Stimulated activated CD4-positive, alpha-beta T cell treated with anti-CD3 and anti-CD28 coated beads, Interleukin-1b, Interleukin-23, amount 100 ng/mL, for 48 hours (primary cell): Measurements from ENCODE around the gene TM6SF1.
"Not testable (repeated sequence)": the region's sequence is repeated elsewhere in the genome, so short reads cannot be mapped to it uniquely, and the experiment has no call there.

Source experiments
- DNase-seq: peaks from one replicate; pipeline ENCODE4 v3.0.0-alpha.2; 2020

Gene TM6SF1

DNA sequence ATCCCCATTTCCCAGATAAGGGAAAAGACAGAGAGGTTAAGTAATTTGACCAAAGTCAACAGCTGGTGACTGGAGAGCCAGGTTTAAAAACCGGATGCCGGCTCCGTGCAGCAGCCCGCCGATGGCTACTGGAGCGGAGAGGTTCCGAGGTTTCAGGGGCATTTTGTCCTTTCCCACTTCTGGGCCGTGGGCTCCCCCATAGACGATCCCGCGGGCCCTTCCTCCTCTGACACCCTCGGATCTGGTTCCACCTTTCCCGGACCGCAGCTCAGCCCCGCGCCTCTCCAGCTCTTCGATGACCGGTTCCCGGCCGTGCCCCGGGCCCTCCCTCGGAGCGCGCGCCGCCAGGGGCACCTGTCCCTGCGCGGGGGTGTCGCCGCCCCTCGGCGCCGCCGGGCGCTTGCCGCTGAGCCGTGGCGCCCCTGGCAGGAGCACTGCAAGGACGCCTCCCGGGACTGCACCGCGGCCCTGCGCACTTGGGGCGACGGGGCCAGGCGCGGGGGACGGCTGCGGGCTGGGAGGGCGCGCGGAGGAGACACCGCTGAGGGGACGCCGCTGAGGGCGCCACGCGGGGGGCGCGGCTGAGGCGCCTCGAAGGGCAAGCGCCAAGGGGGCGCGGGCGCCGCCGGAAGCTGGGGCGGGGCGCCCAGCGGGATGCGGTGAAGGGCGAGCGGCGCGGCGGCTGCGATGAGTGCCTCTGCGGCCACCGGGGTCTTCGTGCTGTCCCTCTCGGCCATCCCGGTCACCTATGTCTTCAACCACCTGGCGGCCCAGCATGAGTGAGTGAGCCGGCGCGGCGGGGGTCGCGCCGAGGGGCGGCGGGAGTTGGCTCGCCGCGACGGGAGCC is at the start of gene TM6SF1:
TM6SF1 (plus strand) TSS at position 652 of the 847 bp plus-strand sequence; CDS start at position 688, 36 bp downstream.
- DNase-seq, result no peak

DNA sequence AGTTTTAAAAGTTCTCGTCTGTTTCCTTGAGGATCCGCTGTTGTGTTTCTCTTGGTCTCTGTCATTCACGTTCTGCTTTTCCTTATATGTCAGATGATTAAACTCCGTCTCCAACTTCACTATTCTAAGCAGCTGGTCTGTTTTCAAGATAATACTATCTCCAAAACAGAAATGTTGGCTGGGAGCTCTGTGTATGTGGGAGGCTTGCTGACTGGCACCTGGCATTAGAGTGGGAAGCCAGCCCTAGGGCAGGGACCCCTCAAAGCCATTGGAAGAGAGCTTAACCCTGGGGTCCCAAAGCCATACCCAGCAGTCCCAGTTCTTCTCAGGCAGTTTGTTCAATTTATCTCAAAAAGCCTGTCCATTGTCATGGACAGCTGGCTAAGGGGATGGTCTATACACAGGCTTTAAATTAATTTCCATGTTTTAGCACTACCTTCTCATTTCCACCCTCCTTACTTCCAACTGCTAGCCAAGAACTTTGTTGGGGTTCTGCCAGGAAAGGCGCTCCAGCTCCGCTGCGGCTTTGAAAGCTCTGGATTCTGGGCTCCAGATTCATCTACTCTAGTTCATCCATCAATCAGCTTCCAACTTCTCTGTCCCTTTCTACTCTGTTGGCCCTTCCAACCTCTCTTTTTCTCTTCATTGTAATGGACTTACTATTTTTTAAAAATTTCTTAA is 49.6 kb upstream of the TM6SF1 start:
- DNase-seq, result no peak

DNA sequence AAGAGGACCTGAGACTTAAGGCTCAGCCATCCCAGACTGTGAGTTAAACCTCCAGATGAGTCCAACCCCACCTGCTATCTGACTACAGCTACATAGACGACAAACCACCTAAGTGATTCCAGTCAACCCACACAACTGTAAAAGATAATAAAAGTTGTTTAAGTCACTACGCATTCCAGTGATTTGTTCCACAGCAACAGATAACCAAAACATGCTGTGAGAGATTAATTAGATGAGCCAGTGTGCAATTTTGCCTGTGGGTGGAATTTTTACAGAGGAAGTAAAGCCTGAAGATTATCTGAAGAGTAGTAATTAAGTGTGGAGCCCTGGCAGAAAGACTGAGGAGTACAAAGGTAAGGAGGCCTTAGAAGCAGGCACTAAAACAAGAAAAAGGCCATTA is 45.8 kb upstream of the TM6SF1 start:
- DNase-seq, result no peak

DNA sequence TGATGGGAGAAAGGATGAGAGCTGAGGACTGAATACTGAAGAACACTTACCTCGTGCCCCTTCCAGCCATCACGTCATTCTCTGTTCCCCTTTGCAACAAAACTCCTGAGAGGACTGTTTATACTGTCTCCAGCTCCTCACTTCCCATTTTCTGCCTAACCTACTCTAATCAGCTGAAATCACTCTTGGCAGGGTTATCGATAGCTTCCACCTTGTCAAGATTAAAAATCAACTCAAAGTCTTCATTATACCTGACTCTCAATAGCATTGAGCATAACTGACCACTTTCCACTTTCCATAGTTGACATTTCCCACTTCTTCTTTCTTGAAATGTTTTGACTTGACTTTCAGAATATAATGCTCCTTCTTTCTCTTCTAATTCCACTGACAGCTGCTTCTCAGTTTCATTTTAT is 44.7 kb upstream of the TM6SF1 start:
- DNase-seq, result no peak

DNA sequence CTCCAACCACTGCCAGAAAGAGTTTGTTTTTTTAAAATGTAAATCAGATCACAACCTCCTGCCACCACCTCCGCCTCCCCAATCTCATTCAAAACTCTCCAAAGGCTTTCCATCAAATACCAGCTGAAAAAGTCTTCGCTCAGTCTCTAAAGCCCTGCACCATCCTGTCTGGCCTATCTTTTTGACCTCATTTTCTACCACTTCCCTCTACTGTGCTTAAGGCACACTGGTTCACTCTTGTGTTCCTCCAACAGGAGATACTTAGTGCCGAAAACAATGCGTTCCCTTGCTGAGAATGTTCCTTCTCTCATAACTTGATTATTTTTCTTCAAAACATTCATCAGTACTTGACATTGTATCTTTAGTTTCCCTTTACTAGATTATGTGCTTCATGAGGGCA is 43.9 kb upstream of the TM6SF1 start:
- DNase-seq, result no peak

DNA sequence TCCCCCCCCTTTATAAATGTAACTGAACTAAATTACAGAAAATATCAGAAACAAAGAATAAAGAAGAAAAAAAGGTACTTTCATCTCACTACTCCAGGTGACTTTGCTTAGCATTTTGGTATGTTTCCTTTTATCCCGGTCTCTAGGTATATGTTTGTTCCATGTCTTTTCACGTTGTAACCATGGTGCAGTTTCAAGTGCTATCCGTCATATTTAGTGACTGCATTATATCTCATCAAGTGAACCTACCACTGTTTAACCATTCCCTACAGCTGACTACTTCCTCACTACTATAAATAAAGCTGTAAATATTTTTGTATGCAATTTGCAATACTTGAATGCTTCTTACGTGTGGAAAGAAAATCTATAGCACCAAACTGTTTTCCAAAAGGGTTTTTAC is 42.6 kb upstream of the TM6SF1 start:
- no peak for DNase-seq

DNA sequence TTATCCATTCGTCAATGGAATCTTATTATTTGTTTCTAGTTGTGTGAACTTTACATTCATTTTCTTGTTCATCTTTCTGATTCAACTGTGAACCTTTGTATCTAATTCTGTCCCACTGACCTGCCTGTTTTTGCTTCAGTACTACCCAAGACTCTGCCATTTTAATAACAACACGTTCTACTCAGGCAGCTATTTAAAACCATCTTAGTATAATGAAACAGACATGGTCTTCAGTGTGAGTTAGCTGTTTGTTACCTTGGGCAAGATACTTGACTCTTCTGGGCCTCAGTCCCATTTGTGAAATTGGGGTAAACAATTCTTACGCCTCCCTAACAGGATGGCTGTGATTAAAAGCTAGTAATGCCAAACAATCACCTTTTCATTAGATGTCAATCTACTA is 42.0 kb upstream of the TM6SF1 start:
- no peak for DNase-seq

DNA sequence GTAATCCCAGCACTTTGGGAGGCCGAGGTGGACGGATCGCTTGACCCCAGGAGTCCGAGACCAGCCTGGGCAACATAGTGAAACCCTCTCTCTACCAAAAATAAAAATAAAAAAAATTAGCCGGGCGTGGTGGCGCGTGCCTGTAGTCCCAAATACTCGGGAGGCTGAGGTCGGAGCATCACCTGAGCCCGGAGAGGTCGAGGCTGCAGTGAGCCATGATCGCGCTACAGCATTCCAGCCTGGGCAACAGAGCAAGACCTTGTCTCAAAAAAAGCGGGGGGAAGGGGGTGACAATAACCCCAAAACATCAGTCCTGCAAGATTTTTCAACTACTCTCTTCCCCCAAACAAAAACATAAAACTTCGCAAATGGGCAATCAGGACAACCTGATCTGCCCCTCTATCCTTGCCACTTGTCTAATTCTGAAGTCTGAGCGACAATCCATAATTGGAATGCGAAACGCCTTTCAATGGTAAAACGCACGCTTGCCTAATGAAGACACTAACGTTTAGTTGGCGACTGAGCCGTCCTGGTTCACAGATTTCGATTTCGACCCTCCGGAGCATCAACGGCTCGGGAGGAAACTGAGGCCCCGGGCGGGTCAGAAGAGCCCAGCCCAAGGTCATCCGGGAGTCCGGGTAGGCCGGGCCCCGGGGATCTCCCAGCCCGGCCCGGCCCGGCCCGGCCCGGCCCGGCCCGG is 41.3 kb upstream of the TM6SF1 start:
- no peak for DNase-seq

DNA sequence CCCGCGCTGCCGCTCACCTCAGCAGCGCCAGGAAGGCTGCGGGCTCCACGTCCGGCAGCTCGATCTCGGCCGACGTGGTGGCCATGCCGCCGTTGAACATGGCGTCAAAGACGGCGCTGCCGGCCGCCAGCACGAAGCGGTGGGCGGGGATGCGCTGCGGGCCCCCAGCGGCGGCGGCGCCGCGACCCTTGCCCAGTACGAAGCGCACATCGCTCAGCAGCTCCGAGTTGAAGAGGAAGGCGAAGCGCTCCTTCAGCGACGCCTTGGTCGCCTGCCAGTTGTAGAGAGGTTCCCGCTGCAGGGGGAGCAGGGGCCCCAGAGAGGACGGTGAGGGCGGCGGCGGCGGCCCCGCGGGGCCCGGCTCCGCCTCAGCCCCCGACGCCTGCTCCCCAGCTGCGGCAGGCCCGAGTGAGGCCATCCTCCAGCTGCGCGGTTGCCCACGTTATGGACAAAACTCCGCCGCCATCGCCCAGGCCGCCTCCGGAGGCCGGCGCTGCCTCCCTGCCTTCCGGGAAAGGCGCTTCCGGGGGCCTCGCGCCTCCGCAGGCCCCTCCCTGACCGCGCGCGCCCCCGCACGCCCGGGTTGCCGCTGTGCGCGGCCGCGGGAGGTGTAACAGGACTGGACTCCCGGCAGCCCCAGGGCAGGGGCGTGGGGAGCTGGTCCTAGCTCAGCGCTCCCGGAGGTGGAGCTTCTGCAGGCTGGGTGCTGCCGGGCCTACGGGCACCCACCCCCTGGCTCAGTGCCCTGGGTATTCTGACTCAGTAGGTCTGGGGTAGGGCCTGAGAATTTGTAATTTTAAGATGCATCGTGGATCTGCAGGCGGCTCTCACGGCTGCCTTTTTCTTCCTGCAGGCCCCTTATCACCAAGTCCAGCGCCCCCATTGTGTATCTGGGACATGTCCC is 40.5 kb upstream of the TM6SF1 start, which contains the start of gene BTBD1:
BTBD1 (minus strand) TSS at position 519 of the 904 bp plus-strand sequence; CDS start at position 418, 101 bp downstream.
- peak; percentile 94 for DNase-seq

DNA sequence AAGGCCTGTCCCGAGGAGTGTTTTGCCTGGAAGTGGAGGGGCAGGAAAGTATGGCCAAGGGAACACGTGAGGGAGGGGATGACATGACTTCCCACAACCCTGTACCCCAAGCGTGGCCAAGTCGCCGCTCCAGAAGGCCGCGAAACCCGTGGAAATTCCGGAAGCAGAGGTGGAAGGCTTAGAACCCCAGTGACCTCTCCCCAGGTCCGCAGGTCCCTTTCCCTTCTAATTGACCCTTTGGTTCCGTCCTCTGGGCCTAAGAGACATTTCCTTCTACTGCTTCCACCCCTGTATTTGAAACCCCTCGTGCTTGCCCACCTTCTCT is 39.8 kb upstream of the TM6SF1 start:
- DNase-seq, result no peak

DNA sequence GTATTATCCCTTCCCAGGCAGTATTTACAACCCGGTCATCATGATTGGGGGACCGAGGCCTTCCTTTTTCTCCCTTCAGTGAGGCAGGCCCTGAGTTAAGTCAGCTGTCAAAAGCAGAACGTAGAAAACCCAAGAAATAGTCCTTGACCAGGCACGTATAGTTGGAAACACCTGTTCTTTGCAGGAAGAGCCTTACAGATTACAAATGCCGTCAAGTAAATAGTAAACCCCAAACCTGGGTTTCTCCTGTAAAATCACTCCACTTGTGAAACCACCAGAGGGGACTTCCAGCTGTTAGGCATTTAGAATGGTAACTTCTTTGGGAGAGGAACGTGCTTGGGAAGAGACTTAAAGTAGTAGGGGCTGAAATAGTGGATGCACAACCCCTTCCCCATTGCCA is 39.4 kb upstream of the TM6SF1 start:
- no peak for DNase-seq

DNA sequence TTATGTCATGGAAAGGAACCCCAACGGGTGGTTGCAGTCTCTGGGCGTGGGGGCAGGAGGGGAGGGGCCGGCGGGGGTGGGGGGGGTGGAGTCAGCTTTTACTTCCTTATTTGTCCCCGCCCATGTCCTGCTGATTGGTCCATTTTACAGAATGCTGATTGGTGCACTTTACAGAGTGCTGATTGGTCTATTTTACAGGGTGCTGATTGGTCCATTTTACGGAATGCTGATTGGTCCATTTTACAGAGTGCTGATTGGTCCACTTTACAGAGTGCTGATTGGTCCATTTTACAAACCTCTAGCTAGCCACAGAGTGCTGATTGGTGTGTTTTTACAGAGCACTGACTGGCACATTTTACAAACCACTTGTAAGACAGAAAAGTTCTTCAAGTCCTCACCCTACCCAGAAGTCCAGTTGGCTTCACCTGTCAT is 38.2 kb upstream of the TM6SF1 start:
- peak; percentile 51 for DNase-seq

DNA sequence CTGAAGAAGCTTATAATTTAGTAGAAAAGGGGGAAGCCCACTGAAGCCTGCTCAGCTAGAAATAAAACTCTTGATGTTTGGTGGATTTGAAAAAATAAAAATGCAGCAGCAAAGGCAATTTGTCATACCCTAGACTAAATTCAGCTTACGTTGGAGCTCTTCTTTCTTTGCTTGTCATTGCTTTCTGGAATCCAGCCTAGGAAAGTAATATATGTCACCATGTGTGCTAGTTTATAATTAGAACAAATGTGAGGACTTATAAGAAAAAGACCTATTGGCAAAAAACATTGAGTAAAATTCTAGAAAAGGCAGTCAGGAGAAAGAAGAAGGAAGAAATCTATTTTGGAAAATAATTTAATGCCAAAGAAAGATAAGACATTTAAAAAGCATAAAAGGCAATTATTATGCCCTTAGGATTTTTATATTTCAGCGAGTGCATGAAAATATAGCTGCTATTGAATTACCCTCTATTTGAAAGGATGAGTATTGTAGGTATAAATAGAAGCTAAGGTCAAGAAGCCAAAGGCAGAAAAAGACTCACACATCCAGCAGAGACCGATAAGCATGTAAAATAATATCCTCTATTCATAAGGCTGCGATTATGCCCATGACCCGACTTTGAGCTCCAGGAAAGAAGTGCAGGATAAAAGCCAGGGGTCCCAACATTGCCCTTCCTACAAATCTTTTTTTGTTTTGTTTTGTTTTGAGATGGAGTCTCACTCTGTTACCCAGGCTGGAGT is 29.8 kb upstream of the TM6SF1 start:
- no peak for DNase-seq

DNA sequence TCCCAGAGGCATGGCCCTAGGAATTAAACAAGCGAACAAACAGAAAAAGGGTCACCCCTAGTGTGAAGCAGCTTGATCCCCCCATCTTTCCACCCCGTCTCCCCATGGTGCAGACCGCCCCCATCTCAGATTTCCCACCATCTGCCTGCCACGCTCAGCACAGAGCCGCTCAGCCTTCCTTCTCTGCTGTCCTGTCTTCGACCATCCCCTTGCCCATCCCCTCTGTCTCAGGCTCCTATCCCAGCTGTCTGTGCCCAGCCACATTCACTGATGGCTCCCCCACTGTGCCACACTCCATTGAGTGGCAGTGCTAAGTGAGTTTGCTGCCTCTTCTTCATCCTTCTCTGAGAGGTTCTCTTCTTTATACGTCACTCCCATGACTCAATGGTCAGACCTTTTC is 28.7 kb upstream of the TM6SF1 start:
- DNase-seq, result no peak

DNA sequence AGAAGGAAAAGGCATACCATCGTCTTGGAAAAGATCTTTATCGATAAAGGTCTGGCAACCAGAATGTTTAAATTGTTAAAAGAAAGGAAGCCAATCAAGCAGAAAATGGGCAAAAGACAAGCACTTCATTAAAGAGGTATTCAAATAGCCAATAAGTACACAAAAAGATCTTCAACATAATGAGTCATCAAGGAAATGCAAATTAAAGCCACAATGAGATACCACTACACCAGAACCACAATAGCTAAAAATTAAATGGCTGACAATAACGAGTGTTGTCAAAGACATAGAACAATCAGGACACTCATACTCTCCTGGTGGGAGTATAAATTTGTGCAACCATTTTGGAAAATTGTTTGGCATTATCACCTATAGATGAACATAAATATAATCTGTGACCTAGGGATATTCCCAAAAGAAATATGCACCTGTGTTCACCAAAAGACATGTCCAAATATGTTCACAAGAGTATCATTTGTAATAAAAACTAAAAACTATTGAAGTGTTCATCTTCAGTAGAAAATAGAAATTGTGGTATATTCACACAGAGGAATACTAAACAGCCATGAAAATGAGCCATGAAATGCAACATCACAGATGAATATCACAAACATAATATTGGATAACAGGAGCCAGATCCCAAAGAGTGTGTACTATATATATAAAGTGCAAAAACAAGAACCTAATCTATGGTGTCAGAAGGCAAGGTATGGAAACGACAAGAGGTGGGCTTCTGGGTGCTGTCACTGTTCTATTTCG is 26.0 kb upstream of the TM6SF1 start:
- DNase-seq, result no peak

DNA sequence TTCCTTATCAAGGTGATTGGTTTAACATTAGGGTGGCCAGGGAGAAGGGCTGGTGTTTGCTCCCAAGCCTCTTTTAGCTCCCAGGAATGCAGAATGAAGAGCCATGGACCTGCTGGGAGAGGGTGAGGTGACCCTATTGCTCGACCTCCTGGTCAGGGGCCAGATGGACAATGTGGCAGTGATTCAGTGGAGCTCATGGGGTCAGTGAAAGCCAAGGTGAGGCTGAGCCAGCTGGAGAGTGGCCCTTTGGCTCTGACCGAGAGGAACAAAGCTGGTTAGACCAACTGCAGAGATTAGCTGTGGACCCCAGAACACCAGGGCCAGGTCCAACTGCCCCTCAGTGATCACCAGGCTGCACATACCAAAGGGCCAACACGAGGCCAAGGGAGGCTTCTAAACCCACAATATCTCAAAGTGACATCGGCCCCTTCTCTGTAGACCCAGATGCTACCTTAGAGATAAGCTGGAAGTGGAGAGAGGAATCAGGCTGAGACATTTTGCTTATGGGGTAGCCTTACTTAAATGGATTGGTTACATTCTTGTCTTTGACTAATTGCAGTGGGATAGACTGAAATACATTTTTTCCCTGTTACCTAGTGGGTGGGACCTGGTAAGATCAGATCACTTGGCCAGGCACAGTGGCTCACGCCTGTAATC is 24.6 kb upstream of the TM6SF1 start:
- no peak for DNase-seq

DNA sequence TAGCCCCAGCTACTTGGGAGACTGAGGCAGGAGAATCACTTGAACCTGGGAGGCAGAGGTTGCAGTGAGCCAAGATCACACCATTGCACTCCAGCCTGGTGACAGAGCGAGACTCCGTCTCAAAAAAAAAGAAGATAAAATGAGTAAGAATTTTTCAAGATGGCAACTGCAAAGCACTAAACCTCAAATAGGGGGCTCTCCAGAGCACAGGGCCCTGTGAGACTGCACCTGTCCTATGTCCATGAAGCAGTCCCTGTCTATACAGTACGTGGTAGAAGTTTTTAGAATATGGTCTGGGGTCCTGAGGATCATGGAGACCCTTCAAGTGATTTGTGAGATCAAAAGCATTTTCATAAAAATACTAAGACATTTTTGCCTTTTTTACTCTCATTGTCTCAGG is 22.0 kb upstream of the TM6SF1 start:
- not testable (repeated sequence) for DNase-seq

DNA sequence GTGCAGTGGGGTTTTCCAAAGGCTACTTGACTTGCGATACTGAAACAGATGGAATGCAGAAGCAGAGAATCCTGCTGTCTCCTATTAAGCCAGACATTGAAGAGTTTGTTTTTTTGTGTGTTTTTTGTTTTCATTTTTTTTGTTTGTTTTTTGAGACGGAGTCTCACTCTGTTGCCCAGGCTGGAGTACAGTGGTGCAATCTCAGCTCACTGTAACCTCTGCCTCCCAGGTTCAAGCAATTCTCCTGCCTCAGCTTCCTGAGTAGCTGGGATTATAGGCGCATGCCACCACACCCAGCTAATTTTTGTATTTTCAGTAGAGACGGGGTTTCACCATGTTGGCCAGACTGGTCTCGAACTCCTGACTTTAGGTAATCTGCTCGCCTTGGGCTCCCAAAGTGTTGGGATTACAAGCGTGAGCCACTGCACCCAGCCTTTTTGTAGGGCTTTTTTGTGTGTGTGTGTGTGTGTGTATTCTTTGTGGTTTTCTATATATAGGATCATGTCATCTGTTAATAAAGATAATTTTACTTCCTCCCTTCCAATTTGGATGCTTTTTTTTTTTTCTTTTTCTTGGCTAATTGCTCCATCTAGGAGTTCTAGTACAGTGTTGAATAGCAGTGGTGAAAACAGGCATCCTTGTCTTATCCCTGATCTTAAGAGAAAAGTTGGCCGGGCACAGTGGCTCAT is 21.4 kb upstream of the TM6SF1 start:
- not testable (repeated sequence) for DNase-seq

DNA sequence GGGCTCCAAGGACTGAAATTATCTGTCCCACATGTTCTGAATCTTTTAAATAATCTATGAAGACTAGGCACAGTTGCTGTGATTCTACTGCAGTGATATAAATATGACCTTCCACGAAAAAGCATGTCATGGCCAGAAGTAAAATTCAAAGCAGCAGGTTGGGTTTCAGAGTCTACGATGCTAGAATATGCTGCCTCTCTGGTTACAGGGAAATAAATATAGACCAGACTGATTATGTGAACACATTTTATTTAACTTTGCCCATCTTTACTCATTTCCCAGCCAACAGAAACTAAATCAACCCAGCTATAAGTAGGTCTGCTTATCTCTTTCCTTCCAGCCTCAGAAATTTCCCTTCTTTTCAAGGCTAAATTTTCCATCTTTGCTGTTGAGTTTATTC is 19.9 kb upstream of the TM6SF1 start:
- DNase-seq, result no peak

DNA sequence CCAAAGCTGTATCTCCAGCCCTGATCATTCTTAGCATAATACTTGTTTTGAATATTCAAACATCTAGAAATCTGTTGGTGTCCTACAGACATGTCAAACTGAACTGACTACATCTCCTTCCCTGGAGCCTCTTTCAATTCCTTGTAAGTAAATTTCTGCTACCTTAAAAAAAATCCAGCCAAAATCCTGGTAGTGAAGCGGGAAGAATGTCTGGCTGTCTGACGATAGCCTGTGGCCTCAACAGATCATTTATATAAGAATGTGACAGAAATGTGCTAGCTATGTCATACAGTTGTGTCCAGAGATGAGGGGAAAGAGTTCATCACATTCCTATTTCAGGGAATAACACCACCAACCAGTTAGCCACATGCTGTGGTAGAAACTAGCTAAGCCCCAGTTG is 18.6 kb upstream of the TM6SF1 start:
- no peak for DNase-seq
